GM21447 (cell line): ENCODE measurements around the gene TMED4.

Source experiments
- ATAC-seq: cut with Tn5 transposase; IDR thresholded peaks from one replicate; pipeline ENCODE4 v1.9.1; 2021; ENCODE audit not compliant: unreplicated experiment

TMED4 gene

DNA sequence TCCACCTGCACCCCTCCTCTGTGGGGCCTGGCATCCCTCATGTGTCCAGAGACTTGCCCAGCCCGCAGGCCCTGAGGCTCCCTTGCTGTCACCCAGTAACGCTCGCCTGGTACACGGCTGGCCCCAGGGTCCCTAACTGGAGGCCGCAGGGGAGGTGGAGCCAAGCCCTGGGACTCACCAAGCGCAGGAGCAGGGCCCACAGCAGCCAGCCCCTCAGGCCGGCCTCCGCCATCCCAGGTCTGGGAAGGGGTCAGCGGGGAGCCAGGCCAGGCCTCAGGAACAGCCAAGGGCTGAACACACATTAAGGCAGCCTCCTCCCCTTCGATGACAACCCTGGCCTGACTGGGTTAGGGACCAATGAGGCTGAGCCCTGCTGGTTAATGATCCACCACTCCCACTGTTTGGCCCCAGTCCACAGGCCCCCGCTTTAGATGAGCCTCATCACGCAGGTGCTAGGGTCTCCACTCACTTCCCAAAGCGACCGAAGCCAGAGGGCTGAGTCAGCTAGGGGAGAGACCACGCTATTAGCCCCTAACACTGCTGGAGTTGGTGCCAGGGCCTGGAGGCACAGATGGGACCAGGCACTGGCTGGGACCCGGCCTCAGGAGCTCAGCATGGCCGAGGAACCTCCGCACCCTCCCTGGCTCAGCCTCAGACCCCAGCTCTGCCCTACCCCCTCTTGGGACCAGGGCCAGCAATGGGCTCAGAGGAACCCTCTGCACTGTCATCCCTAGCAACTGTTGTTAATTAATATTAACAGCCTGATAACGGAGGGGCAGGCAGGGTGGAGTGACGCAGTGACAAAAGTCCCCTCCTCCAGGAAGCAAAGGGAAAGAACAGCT, 40.8 kb downstream of the TMED4 start, which contains the start of gene NPC1L1:
TSS of gene NPC1L1 (minus strand) at position 303 of the 842 bp plus-strand sequence. CDS start at position 232, 71 bp downstream.
- no peak for ATAC-seq

DNA sequence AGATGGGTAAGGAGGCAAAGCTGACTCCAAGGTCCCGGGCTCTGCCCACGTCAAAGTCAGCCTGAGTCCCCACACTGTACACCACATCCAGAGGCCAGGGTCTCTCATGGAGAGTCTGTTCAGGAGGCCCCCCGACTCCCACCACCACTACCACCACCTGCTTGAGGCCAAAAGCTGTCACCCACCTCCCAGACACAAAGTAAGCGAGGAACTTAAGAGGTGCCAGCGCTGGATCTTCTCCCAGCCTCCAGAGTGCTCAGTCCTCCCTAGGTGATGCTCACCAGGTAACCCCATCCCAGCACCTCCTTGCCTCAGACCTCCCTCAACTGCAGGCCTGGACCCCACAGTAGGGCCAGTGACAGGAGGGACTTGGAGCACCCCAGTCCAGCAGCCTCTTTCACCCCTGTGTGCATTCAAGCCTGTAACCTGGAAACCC, 41.4 kb downstream of the TMED4 start:
- no peak for ATAC-seq

DNA sequence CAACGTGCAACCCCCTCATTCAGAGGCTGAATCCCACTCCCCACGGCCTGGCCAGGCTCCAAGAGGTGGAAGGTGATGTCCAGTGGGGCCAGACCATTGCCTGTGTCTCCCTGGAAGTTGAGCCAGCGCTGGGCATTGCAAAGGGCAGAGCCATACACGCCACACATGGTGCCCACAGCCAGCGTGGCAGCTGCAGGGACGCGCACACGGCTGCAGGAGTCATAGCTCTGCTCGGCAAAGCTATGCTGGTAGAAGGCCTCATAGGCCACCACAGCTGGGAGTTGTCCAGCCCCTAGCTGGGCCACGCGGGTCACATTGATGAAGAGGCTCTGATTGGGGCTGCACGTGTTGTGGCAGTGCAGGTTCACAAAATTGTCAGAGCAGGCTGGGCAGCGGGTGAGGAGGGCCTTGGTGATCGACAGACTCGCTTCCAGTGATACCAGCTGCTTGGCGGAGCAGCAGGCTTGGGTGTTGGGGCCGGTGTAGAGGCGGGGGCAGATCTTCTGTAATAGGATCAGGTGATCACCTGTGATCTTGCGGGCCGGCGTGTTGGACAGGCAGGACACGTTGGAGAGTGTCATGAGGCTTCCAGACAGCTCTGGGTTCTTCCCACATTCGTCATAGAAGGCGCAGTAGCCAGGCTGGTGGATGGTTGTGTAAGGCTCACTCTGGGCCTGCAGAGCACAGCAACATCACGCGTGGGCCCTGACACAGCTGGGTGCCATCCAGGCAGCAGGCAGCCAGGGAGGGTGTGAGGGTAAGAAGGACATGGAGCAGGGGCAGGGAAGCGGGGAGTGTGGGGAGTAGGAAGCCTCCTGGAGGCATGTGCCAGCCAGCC, 42.1 kb downstream of the TMED4 start:
- ATAC-seq, result no peak

DNA sequence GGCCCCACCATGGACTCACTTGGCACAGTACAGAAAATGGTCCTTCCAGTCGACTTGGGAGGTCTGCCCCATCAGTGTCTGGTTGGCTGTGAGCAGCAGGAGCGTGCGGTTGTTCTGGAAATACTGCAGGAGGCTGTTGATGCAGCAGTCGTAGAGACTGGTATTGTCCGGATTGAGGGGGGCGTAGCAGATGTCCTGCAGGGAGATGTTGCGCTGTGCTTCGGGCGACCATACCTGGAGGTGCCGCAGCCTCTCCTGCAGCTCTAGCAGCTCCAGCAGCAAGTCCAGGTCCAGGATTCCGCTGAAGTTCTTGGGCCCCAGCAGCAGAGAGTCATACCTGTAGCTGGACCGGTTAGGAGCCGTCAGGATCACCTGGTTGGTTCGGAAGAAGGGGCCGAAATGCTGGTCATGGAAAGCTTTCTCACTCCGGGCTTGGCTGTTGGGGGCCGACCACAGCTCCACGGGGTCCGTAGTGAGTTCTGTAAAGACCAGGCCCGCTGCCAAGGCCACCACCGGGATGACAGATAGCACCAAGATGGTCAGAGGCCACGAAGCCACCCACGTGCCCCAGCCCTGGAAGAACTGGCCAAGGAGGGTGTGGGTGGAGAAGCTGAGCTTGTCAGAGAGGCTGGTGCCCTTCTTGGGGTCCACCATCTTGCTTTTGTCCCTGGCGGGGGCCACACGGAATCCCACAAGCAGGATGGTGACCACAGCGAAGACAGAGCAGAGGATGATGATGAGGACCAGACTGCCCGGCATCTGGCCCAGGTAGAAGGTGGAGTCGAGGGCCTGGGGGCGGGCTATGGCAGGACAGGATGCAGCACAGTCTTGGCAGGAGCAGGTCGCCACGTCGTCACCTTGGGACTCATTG, 43.0 kb downstream of the TMED4 start:
- no peak for ATAC-seq

DNA sequence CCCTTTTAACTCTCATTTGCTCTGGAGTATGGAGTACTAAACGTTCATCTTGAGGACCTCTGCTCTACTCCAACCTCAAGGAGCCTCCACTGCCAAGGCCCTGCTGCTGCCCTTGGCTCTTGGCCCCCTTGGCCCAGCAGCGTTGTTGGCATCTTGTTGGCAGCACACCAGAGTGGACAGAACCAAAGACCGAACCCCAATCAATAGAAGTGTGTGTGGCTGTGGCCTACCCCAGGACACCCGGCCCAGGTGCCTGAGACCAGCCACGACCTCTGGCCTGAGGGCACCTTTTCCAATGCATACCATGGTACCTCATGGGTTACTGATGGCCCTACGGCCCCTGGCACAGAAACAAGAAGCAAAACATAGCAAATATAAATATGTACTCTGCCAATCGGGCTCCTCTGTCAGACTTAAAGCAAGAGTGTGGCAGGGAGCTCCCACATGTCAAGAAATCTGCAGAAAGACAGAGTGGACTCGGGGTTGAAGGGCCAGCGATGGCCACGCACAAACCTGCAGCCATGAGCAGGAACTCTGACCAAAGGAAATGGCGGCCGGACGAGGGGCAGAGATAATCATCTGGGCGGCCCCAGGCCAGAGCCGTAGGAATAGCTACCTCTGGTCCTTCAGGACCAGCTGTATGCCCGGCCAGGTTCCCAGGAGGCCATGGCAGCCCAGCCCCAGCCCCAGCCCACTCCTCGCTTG, 43.8 kb downstream of the TMED4 start:
- ATAC-seq, result no peak

DNA sequence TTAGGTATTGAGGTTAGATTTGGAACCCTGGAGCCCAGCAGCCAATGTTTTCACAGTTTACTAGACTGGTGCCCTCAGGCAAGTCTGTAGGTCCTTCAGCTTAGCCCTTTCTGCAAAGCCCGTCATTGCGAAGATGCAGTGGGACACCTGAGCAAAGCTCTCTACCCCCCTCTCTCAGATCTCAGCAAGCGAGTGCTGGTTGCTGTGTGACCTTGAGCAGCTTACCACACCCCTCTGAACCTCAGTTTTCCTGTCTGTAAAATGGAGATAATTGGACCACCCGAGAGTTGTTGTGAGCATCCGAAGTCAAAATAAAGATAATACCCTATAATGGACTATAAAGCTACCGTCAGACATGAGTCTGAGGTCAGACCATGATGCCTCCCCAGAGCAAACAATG, 44.6 kb downstream of the TMED4 start:
- no peak for ATAC-seq

DNA sequence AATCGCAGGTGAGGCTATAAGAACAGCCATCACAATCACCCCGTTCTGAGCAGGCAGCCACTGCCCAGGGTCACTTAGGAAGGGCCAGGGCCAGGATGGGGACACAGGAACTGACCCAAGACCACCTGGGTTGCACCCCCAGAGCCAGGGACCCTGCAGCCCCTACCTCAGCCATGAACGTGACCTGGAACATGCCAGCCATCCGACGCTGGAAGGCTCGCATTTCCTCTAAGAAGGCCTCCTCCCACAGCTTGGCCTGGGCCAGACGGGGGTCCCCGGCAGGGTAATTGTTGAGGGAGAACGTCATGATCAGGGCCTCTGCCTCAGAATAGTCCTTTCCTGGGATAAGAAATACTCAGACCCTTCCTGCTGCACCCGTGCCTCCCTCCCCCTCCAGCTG, 45.9 kb downstream of the TMED4 start:
- ATAC-seq, result no peak

DNA sequence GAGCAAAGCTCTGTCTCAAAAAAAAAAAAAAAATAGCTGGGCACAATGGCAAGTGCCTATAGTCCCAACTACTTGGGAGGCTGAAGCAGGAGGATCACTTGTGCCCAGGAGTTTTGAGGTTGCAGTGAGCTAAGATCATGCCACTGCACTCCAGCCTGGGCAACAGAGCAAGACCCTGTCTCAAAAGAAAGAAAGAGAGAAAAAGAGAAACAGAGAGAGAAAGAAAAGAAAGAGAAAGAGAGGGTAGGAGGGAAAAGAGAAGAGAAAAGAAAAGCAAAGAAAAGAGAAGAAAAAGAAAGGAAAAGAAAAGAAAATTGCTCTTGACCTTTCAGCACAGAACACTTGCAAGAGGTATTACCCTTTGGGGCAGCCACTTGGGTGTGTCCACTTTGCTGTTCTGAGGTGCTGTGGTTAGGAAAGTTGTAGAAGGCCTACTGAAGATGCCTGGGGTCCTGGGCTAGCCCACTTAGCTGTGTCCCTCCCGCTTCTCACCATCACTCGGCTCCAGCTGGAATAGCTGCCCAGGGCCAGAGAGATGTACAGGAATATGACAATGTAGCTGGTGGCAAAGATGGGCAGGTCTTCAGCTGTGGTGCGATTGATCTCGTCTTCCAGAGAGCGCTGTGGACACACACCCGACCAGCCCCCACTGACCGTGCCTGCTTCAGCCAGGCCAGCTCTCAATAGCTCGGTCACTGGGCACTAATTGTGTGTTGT, 46.5 kb downstream of the TMED4 start:
- no peak for ATAC-seq

DNA sequence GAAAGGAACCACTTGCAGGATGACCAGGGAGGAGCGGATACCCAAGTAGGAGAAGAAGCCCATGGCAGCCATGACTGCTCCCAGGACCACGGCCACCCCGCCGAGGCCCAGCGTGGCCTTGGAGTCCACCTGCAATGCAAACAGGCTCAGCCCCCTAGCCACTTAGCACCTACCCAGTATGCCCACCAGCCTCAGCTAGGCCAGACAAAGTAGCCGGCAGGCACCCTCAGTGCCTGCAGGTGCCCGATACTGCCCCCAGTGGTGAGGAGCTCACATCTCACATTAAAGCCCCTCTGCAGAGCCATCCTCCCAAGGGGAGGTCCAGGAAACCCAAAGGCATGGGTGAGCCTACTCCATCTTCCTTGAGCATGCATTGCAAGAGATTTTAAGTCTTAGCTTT, 47.5 kb downstream of the TMED4 start:
- no peak for ATAC-seq

DNA sequence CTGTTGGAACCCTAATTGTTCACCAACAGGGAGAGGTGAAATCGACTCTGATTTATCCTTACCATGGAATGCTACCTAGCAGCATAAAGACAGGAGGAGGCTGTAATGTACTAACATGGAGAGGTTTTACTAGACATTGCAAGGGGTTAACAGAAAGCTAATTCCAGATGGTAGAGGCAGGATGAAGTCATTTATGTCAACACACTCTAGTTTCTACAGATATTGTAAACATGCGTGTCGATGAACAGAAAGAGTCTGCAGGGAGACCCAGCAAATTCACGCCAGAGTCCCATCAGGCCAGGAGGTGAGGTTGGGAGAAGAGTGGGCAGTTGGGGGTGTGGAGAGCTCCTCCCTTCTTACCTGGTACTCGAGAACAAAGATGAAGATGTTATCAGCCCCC, 47.9 kb downstream of the TMED4 start:
- no peak for ATAC-seq

DNA sequence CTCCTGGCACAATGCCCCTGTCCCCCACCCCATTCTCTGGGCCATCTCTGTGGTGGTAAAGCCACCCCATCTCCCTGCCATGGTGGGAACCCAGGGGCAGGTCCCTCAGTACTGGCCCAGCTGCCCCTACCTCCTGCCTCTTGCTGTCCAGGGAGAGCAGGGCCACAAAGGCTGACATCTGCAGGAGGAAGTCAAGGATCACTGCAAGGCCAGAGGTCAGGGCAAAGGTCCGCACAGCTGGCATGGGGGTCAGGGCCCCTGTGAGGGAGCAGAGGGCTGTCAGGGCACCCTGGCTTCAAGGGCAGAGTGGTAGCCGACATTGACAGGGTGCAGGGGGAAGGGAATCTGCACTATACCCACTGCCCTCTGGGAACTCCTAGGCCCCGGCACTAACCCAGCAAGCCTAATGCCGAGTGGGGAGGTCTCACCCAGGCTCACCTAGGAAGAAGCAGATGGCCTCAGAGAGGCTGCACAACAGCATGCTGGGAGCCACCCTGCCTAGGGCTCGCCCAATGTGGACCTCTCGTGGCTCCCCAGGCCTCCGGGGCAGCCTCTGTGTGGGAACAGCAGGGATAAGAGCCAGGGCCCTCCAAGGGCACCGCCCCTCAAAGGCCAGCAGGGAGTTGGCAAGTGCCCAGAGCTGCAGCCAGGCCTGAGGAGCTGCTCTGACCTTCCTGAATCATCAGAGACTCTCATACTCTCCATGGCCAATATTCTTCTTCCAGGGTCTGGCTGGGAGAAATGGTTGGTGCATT, 48.6 kb downstream of the TMED4 start:
- no peak for ATAC-seq

DNA sequence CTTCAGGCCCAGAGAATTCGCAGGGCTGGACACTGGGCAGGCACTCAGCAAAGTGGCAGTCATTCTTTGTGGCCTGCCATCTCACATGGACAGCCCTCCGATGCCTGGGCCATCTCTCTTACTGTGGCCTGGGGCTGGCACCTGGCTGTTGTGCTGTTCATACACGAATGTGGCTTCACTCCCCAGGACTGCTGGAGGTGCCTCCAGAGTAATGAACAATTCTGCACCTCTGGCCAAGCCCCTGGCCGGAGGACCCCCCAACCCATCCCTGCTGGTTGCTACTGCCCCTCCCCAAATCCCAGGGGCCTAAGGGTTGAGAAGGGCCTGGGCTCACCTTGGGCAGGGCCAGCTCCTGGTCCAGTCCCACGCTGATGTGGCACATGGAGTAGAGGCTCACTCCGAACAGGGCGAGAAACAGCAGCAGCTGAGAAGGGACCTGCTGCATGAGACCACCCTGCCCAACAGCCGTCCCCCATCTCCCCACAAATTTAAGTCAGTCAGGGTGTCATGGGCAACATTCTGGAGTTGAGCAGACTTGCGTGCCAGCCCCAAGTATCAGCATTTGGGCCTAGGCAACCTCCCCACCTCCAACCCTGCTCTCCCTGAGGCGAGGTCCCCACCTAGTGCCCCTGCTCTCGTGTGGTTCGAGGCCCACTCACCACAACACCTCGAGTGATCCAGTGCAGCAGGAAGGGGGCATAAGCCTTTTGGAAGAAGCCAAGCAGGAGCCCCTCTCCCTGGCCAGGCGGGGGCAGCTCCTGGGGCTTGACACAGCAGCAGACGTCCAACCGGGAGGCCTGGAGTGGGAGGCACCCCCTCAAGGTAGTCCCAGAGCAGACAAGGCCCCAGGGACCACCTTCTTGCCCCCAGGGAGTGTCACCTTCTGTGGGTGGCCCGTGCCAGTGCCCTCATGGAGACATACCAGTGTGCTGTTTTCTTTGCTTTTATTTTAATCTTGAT, 50.3 kb downstream of the TMED4 start:
- no peak for ATAC-seq

DNA sequence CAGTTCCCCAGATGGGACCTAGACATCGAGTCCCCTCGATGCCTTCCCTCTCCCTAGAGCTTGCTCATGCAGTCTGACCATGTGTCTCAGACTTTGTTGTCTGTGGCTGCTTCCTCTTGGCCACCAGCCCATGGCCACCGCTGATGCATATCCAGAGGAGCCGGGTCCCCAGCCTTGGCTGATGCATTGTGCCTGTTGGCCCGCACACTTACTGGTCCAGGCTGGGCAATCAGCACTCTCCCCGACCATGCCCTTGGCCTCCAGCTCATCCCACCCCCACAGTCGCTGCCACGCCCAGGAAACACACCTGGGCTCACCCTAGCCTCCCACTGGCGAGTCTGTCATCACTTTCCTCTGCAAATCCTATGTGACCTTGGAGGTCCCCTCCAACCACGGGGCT, 51.0 kb downstream of the TMED4 start:
- no peak for ATAC-seq
